Measurements from ENCODE around the gene DENND6B.
"Not testable (repeated sequence)": the region's sequence is repeated elsewhere in the genome, so short reads cannot be mapped to it uniquely, and the experiment has no call there.

Gene DENND6B

GRCh38 chr22:50273781-50274180 lies 53.0 kb downstream of the DENND6B start:
- not testable (repeated sequence) for DNase-seq (ENCODE audit: low read depth in 2 of 3, low spot score in 2 of 3)

DNA sequence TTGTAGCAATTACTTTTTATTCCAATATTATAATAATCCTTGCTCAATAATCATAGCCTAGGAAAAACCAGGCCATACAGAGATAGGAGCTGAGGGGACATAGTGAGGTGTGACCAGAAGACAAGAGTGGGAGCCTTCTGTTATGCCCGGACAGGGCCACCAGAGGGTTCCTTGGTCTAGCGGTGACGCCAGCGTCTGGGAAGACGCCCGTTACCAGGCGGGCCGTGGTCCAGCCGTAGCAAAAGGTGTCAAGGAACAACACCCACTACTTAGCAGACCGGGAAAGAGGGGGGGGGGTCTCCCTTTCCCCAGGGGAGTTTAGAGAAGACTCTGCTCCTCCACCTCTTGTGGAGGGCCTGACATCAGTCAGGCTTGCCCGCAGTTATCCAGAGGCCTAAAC lies 53.5 kb downstream of the DENND6B start:
- DNase-seq (ENCODE audit: low read depth in 2 of 3, low spot score in 2 of 3): not testable (repeated sequence)

DNA sequence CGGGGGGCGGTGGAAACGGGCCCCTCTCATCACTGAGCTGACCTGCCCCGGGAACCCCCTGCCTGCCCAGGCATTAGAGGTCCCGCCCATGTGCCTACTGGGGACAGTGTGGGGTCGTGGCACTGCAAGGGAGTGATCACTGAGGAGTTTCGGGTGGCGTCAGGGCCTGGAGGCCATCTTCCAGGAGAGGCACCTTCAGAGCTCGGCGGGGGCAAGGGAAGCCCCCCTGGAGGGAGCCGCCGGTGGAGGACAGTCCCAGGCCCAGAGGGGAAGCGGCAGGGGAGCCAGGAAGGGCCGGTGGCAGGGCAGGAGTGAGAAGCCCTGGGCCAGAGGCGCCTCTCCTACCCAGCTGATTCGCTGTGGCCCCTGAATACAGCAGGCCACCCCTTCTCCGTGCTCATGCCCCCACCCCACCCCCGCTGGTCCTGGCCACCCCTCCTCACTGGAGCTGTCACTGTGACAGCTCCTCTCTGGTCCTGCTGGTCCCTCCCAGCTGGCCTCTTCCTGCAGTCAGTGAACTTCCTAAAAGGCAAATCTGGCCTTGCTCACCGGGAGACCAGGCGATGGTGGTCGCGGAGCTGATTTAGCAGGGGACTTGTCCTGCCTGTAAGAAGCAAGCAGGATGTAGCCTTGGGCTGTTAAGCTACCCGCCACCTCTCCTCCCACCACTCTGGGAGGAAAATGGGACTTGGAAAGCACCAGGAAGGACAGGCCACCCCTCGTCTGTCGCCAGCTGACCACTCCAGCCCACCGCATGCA lies 54.6 kb downstream of the DENND6B start:
- DNase-seq (ENCODE audit: low read depth in 2 of 3, low spot score in 2 of 3): no peak

- DNase-seq (ENCODE audit: low read depth in 2 of 3, low spot score in 2 of 3): peak in 1 of 3 experiments; percentile 22
Observed at GRCh38 chr22:50271519-50271970, 55.3 kb downstream of the DENND6B start.

GRCh38 chr22:50270666-50271394 lies 56.0 kb downstream of the DENND6B start:
- peak in 1 of 3 experiments; percentile 25 for DNase-seq (ENCODE audit: low read depth in 2 of 3, low spot score in 2 of 3)

DNA sequence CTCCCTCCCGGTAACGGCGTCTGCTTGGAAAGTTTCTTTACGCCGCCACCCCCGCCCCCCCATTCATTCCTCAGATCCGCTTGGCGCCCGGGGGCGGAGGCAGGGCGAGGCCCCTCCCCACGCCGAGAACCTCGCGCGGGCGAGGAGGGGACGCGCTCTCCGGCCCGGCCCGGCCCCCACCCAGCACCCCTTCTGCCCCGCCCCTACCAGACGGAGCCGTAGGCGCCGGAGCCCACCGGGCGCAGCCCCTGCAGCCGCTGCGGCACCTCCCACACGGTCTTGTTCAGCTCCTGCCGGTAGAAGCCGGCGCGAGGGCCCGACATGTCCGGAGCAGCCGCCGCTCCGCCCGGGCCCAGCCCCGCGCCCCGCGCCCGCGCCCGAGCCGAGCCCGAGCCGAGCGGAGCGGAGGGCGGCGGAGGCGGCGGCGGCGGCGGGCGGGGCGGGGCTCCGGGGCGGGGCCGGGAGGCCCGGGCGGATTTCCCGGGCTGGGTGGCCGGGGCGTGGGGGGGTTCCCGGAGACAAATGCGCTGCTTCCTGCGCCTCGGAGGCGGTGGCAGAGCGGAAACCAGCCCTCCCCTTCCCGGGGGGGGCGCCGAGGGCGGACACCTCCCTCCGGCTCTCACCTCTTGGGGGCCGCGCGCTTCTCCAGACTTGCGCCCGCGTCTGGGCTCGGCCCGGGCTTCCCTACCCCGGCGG lies 56.7 kb downstream of the DENND6B start, which contains the start of gene MAPK11:
Gene MAPK11 (minus strand): TSS at position 411 of the 696 bp plus-strand sequence. CDS start 88 bp downstream, at position 323.
- DNase-seq (ENCODE audit: low read depth in 2 of 3, low spot score in 2 of 3): peak in 1 of 3 experiments; percentile 24

- DNase-seq (ENCODE audit: low read depth in 2 of 3, low spot score in 2 of 3): no peak
Observed at GRCh38 chr22:50269573-50269969, 57.2 kb downstream of the DENND6B start.

DNA sequence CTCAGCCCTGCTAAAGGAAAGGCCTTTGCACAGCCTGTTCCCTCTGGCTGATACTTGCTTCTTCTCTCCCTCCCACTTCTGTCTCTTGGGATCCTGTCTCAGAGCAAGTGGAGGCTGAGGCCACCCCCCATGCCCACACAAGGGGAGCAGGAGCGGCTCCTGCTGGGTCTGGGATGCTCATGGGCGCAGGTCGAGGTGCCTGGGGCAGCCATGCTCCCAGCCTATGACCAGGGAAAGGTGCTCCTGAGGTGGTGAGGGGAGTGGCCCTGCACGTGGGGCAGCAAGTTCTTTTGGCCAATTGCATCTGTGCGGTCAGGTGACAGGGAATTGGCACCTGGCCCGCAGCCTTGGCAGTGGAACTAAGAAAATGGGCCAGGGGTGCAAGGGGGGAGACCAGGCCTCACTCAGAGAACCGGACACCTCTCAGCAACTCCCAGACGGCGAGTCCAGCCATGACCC lies 58.1 kb downstream of the DENND6B start:
- no peak for DNase-seq (ENCODE audit: low read depth in 2 of 3, low spot score in 2 of 3)

DNA sequence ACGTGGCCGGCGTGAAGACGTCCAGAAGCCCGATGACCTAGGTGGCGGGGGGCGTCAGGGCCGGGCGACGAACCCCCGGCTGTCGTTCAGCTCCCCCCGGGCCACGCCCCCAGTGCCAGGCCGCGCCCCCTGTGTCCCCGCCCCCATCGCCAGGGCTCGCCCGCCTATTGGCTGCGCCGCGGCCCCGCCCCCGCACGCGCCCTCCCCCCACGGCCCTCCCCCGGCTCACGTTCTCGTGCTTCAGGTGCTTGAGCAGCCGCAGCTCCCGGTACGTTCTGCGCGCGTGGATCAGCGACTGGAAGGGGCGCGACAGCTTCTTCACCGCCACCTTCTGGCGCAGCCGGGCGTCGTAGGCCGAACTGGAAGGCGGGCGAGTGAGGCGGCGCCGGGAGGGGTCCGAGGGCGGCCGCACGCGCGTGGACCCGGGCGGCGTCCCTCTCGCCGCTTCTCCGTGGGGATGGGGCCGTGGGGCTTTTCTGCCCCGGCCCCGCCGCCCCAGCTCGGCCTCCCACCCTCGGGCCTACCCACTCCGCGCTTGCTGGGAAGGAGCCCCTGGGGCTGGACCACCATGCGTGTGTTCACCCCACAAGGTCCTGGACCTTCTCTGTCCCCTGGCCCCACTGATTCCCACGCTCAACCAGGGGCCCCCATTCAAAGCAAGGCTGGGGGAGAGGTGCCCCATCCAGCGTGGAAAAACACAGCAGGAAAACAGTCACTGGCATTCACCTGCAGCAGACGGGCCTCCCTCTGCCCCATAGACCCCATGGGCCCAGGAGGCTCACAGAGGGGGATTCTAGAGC lies 59.0 kb downstream of the DENND6B start:
- no peak for DNase-seq (ENCODE audit: low read depth in 2 of 3, low spot score in 2 of 3)

- no peak for DNase-seq (ENCODE audit: low read depth in 2 of 3, low spot score in 2 of 3)
Observed at GRCh38 chr22:50266994-50267393, 59.8 kb downstream of the DENND6B start.

DNA sequence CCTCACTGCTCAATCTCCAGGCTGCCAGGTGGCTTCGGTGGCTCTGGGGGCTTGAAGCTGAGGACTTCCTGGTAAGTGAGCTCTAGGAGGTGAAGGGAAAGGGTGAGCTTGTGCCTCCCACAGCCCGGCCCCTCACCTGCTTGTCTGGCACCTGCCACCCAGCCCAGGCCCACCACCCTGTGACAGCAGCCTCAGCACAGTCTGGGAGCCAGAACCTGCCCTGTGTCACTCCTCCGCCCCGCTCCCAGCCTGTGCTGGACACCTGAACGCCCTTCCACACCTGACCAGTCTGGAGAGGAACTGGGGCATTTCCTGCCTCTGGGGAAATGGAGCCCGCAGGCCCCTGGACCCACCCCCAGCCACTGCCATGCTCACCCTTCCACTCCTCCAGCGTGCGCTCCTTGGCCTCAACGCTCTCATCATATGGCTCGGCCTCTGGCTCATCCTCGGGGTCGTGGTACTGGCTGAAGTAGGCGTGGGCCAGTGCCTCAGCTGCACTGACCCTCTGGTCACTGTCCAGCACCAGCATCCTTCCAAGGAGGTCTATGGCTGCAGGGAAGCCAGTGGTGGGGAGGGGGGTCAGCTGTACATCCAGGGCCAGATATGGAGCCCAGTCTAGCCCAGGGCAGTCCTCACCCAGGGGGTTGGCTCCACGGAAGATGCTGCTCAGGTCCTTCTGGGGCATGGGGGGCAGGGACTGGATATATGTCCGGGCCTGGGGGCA lies 61.7 kb downstream of the DENND6B start:
- DNase-seq (ENCODE audit: low read depth in 2 of 3, low spot score in 2 of 3): no peak

DNA sequence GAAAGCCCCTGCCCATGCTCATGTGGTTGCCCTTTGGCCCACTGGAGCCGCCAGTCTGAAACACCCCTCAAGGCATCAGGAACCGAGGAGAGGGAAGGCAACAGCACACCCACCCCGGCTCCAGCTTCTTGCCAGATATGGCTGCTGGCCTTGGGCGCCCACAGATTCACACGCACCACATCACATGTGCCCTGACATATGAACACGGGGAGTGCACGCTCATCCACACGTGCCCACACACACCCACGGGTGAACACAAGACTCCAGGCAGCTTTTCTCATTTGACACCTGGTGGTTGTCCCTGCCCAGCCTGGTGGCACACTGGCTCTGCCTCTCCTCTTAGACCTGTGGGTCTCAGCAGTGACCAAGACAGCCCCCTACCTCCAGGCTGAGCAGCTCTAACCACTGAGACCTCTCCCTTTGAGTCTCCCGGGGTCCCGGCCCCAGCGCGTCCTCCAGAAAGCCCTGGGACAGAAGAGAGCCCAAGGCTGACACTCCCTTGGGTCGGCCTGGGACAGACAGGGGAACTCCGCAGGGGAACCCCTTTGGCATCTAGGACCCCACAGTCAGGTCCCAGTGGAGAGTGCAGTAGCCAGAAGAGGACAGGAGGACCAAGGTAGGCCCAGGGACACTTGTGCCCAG lies 62.6 kb downstream of the DENND6B start:
- no peak for DNase-seq (ENCODE audit: low read depth in 2 of 3, low spot score in 2 of 3)

GRCh38 chr22:50262973-50263617 lies 63.7 kb downstream of the DENND6B start:
- no peak for DNase-seq (ENCODE audit: low read depth in 2 of 3, low spot score in 2 of 3)

- DNase-seq (ENCODE audit: low read depth in 2 of 3, low spot score in 2 of 3): no peak
Observed at GRCh38 chr22:50262460-50262911, 64.3 kb downstream of the DENND6B start.

DNA sequence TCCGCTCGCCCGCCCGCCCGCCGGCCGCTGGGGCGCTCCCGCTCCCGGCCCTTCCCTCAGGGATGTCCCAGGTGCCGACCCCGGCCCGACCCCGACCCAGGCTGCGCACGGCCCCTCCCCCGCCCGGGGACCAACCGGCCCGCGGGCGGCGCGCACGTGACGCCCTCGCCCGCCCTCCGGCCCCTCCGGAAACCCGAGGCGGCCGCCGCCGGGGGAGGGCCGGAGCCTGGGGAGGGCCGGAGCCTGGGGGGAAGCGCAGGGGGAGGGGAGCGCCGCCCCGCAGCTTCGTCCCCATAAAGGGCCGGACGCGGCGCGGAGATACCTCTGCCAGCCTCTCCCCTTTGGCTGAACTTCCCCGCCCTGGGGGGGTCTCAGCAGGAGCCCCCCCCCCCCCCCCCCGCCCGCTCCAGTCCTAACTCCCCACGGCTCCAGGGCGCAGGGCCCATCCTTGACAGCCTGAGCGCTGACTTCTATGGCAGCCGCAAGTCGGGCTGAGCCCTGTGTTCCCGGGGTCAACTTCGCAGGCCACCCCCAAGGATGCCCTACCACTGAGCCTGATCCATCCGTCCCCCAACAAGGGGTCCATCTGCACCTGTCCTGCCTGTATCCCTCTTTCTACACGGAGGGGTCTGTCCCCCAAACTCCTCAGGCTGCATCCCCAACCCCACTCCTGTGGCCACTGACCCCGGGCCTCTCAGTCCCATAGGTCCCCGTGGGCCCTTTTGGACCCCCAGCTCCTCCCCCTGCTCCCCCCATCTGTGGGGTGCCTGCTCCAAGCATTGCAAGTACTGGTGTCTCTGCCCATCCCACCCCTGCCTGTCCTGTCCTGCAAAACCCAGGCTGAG lies 65.0 kb downstream of the DENND6B start, which contains the start of gene MAPK12:
Gene MAPK12 (minus strand): TSS at position 69 of the 845 bp plus-strand sequence. CDS start 174 bp downstream, outside the sequence.
- DNase-seq (ENCODE audit: low read depth in 2 of 3, low spot score in 2 of 3): no peak

GRCh38 chr22:50260801-50261614 lies 65.8 kb downstream of the DENND6B start:
- no peak for DNase-seq (ENCODE audit: low read depth in 2 of 3, low spot score in 2 of 3)

- DNase-seq (ENCODE audit: low read depth in 2 of 3, low spot score in 2 of 3): no peak
Observed at GRCh38 chr22:50260434-50260800, 66.4 kb downstream of the DENND6B start.

Measured in activated CD8-positive, alpha-beta memory T cell treated with anti-CD3 and anti-CD28 coated beads for 48 hours (primary cell).